GM18505 (cell line): Measurements from ENCODE around the gene CRYL1.
"Not testable (repeated sequence)": the region's sequence is repeated elsewhere in the genome, so short reads cannot be mapped to it uniquely, and the experiment has no call there.

Experiments
- ATAC-seq: cut with Tn5 transposase; IDR thresholded peaks from one replicate; pipeline ENCODE4 v1.9.1; 2021; ENCODE audit not compliant: unreplicated experiment
- POLR2A ChIP-seq: IDR thresholded peaks from 4 replicates; pipeline ENCODE4 v1.6.1; 2011; ENCODE audit warnings: borderline replicate concordance; ENCODE audit not compliant: insufficient read depth, insufficient read length; ENCODE audit errors: extremely low read depth

The CRYL1 gene

GRCh38 chr13:20435616-20436368 lies 89.9 kb downstream of the CRYL1 start:
- TF ChIP-seq POLR2A = no peak
- no peak for ATAC-seq

- not testable (repeated sequence) for ATAC-seq
Measured at GRCh38 chr13:20434210-20434609, 91.4 kb downstream of the CRYL1 start.

GRCh38 chr13:20431687-20432384 lies 93.8 kb downstream of the CRYL1 start:
- TF ChIP-seq POLR2A = no peak
- no peak for ATAC-seq

GRCh38 chr13:20431080-20431479 lies 94.6 kb downstream of the CRYL1 start:
- no peak for TF ChIP-seq POLR2A
- ATAC-seq = no peak

- no peak for ATAC-seq
- TF ChIP-seq POLR2A = no peak
Measured at GRCh38 chr13:20430296-20430695, 95.4 kb downstream of the CRYL1 start.

GRCh38 chr13:20429682-20430081 lies 96.0 kb downstream of the CRYL1 start:
- no peak for ATAC-seq
- no peak for TF ChIP-seq POLR2A

- no peak for TF ChIP-seq POLR2A
- ATAC-seq = no peak
Measured at GRCh38 chr13:20428666-20429644, 96.7 kb downstream of the CRYL1 start.

- no peak for TF ChIP-seq POLR2A
- ATAC-seq = no peak
Measured at GRCh38 chr13:20426766-20427448, 98.8 kb downstream of the CRYL1 start.

- TF ChIP-seq POLR2A = no peak
- ATAC-seq = peak; percentile 75
Measured at GRCh38 chr13:20425819-20426219, 99.8 kb downstream of the CRYL1 start.

GRCh38 chr13:20424949-20425348 lies 100.7 kb downstream of the CRYL1 start:
- no peak for TF ChIP-seq POLR2A

GRCh38 chr13:20424559-20424852 lies 101.2 kb downstream of the CRYL1 start:
- no peak for ATAC-seq
- no peak for TF ChIP-seq POLR2A

More at GRCh38 chr13:20424949-20425348, 100.7 kb downstream of the CRYL1 start:
- no peak for ATAC-seq

GRCh38 chr13:20422362-20422761 lies 103.3 kb downstream of the CRYL1 start:
- ATAC-seq = no peak
- no peak for TF ChIP-seq POLR2A

GRCh38 chr13:20420938-20421337 lies 104.7 kb downstream of the CRYL1 start:
- no peak for ATAC-seq
- TF ChIP-seq POLR2A = no peak
